GM18909 (cell line): ENCODE data around the gene HMBS.

ENCODE experiments used
- ATAC-seq: cut with Tn5 transposase; IDR thresholded peaks from one replicate; pipeline ENCODE4 v1.9.1; 2021; ENCODE audit warnings: mild to moderate bottlenecking; ENCODE audit not compliant: unreplicated experiment, poor library complexity

Gene HMBS

GRCh38 chr11:119067371-119068222 lies 17.1 kb upstream of the HMBS start, which contains the start of gene VPS11:
Gene VPS11, plus strand, starts transcription at chr11:119067818. Its CDS starts 6 bp downstream, at chr11:119067824.
- ATAC-seq: peak; percentile 95

DNA sequence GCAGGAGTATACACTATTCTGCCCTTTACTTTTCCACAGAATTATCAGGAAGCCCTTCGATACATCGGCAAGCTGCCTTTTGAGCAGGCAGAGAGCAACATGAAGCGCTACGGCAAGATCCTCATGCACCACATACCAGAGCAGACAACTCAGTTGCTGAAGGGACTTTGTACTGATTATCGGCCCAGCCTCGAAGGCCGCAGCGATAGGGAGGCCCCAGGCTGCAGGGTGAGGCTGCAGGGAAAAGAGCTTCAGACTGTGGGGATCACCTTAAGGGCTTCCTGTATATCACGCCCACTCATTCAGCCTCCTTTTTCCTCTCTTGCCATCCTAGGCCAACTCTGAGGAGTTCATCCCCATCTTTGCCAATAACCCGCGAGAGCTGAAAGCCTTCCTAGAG lies 6.8 kb upstream of the HMBS start:
- no peak for ATAC-seq

DNA sequence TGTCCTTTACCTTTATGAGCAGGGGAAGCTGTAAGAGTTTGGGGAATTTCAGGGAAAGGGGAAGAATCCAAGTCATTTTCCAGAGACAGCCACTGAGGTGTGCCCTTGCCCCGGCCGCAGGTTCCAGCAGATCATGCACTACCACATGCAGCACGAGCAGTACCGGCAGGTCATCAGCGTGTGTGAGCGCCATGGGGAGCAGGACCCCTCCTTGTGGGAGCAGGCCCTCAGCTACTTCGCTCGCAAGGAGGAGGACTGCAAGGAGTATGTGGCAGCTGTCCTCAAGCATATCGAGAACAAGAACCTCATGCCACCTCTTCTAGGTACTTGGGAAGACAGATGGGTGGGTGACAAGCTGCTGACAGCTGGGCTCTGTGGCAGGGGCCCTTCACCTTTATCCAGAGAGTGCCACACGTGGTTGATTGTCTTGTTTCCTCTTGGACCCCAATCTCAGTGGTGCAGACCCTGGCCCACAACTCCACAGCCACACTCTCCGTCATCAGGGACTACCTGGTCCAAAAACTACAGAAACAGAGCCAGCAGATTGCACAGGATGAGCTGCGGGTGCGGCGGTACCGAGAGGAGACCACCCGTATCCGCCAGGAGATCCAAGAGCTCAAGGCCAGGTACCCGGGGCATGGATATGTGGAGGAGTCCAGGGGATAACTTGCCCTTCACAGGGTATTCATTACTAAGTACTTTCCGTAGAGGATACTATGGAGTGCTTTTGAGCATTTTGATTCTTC lies 5.8 kb upstream of the HMBS start:
- ATAC-seq: no peak

DNA sequence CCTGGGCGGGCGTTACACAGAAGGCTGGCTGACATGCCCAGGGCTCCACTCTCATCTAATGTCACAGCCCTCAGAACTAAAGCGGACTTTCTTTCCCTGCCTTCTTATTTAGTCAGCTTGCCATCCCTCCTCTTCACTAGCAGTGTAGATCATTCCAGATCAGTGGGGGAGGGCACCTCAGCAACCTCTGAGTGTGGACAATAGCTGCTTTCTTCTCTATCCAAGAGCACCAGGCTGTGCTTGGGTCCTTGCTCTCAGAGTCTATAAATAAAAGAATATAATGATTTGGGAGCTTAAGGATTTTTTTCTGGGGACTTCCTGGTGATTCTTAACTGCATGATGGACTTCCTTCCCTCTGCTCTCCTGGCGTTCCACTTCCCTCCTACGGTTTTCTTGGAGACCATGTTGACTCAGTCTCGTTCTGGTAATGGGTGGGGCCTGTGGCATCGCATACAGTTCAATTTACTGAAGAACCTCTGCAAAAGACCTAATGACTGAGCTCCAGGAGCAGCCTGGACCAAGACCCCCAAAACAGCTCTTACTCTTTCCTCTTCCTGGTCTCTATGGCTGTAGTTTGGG lies 2.9 kb upstream of the HMBS start:
- ATAC-seq: no peak

- ATAC-seq: peak; percentile 9
These were observed 761 bp downstream of the HMBS start for GRCh38 chr11:119085437-119085847.

DNA sequence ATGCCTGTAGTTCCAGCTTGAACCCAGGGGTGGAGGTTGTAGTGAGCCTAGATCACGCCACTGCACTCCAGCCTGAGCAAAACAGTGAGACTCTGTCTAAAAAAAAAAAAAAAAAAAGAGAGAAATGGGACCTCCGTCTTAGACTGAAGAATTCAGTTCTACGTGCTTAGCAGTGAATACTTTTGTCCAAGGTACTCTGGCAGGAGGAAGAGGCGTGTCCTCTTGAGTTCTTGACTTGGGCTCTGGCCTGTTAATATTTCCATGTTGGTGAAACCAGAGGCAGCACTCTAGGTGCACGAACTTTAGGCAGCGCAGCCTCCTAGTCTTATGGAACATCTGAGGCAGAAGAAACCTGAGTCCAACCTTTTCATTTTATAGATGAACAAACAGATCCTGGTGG lies 2.4 kb downstream of the HMBS start:
- no peak for ATAC-seq

- ATAC-seq: no peak
These were observed 3.1 kb downstream of the HMBS start for GRCh38 chr11:119087747-119088241.

- no peak for ATAC-seq
These were observed 3.7 kb downstream of the HMBS start for GRCh38 chr11:119088406-119088805.

- no peak for ATAC-seq
These were observed 4.6 kb downstream of the HMBS start for GRCh38 chr11:119089319-119089718.

GRCh38 chr11:119091178-119091577 lies 6.5 kb downstream of the HMBS start:
- no peak for ATAC-seq

- ATAC-seq: no peak
These were observed 7.5 kb downstream of the HMBS start for GRCh38 chr11:119091966-119092879.

GRCh38 chr11:119092880-119093842 lies 8.5 kb downstream of the HMBS start:
- ATAC-seq: no peak

DNA sequence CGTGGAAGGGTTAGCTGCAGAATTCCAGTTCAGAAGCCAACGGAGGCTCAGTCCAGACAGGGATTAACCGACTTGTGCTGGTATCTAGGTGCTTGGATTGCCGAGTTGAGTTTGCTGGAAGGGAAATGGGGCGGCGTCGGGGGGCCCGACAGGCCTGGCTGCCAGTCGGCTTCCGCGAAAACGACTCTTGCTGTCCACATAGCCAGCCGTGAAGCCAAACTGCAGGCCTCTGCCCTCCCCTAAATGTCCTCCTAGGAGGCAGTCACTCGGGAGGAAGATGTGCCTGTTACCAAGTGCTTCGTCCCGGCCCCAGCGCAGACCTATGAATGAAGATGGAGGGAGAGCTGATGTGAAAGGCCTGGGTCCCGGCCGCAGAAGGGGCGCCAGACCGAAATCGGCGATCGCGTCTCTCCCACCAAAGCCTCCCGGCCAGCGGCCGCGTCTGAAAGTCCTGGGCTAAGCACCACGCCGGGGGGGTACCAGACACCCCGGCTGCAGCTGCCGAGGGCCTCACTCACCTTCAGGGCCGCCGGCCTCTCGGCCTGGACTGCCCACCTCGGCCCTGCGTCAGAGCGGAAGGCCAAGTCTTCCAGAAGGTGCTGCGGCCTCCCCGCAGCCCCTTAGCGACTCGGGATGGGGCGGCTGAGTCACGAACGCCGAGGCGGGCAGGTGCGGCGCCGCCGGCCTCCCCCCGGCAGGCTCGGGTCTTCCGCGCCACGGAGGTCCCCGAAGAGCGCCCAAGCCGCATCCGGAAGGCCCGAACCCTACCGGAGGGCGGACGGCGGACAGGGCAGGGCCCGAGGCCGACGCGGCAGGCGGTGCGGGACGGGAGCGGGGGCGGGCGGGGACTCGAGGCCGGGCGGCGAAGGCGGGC lies 9.5 kb downstream of the HMBS start:
- peak; percentile 10 for ATAC-seq

GRCh38 chr11:119094816-119095065 lies 10.1 kb downstream of the HMBS start:
- peak; percentile 35 for ATAC-seq

GRCh38 chr11:119095066-119095880 lies 10.6 kb downstream of the HMBS start:
- ATAC-seq: peak; percentile 80

GRCh38 chr11:119099711-119100110 lies 15.0 kb downstream of the HMBS start:
- ATAC-seq: no peak

DNA sequence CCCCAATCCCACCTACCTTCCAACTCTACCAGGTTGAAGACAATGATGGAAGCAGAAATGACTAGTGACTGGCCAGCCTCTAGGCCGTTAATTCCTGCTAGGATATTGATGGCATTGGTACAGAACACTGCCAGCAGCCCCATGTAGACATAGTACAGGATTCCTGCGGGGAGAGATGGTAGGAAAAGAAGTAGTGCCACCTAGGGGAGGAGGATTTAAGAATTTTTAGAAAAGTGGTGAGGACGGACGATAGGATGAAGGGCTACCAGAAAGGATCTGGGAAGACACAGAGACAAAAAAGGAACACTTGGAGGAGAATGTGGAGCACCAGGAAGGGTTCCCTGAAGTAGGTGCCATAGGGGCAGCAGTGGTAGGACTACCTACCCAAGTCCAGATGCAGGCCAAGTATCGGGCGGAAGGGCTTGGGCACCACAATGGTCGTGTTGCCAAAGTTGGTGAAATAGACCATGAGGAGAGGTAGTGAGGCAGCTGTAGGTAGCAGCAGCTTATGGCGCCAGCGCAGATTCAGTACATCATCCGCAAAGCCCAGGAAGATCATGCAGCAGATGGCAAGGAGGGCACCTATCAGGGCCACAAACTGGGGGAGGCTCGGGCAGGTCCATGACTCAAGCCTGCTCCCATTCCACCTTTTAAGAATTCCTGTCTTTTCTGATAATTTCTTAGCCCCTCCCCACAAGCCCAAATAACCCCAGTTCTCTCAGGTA lies 15.7 kb downstream of the HMBS start:
- ATAC-seq: no peak
